PC-3 (cell line): ENCODE data around the gene LPXN.

Experiments
- CTCF ChIP-seq: fragments of 300-600 bp; sonication (generic); conservative IDR thresholded peaks from 2 replicates; pipeline ENCODE4 v1.5.1; 2017; ENCODE audit warnings: antibody characterized with exemption, low read depth, mild to moderate bottlenecking, low read length
- EZH2 ChIP-seq: fragments of 300-600 bp; sonication (generic); IDR thresholded peaks from one replicate; pipeline ENCODE4 v1.6.1; 2017; ENCODE audit warnings: antibody characterized with exemption, mild to moderate bottlenecking, low read length; ENCODE audit not compliant: unreplicated experiment

GRCh38 chr11:58506935-58507334, 68.7 kb downstream of the LPXN start:
- TF ChIP-seq CTCF, result no peak
- no peak for TF ChIP-seq EZH2
